Prostate gland (tissue), 2 donors: Measurements from ENCODE around the gene AUTS2. TPM values are rescaled to one million over a fixed set of nuclear protein-coding genes. Genes with fewer than 3 reads are reported as not detected.

Source experiments
- DNase-seq: peaks from one replicate; pipeline ENCODE4 v3.0.0-alpha.2; 2019; ENCODE audit warnings: low spot score
- H3K27ac ChIP-seq, 2 donors: fragments of 200-600 bp; sonication (generic); 2 replicates each; pipeline ENCODE4 v1.5.1; 2017 to 2019
- H3K27me3 ChIP-seq: fragments of 200-600 bp; sonication (generic); replicated peaks from 2 replicates; pipeline ENCODE4 v1.5.1; 2019; ENCODE audit not compliant: insufficient read depth
- H3K36me3 ChIP-seq, 2 donors: fragments of 200-600 bp; sonication (generic); 1 replicate in 1 of 2; 2 replicates in 1 of 2; pipeline versions ENCODE4 v1.5.1 to v1.8.1; 2017 to 2019
- H3K4me1 ChIP-seq: fragments of 200-600 bp; sonication (generic); replicated peaks from 2 replicates; pipeline ENCODE4 v1.5.1; 2019
- H3K4me3 ChIP-seq, 2 donors: fragments of 200-600 bp; sonication (generic); 2 replicates each; pipeline ENCODE4 v1.5.1; 2017 to 2019
- H3K9me3 ChIP-seq: fragments of 200-600 bp; sonication (generic); 2 replicates; pipeline ENCODE4 v1.5.1; 2017
- POLR2A ChIP-seq: fragments of 450-650 bp; IDR thresholded peaks from one replicate; pipeline ENCODE4 v1.6.1; 2016; ENCODE audit warnings: antibody characterized with exemption, mild to moderate bottlenecking
- POLR2AphosphoS5 ChIP-seq: sonication (generic); formaldehyde crosslinking; IDR thresholded peaks from one replicate; pipeline ENCODE4 v1.6.1; 2017; ENCODE audit warnings: antibody characterized with exemption
- WGBS: methylation state at CpG from one replicate; pipeline ENCODE4 v1.1.5; 2018; 5-methylcytosine and 5-hydroxymethylcytosine counted together
- intact Hi-C: fragments of 100-400 bp; cut with DNase I; formaldehyde crosslinking; loops from one replicate; pipeline ENCODE4 v1.14.2; 2022
- total RNA-seq, 2 donors: library from RNA; depleted of rRNA; stranded (reverse); fragments of >200 nt; gene quantifications; one replicate each; pipeline ENCODE4 v1.1.0, GENCODE V29; 2016
- TF ChIP-seq, protein P1 (sequence below), 4 experiments: fragments of 200-600 bp in 2 of 4; fragments of 450-650 bp in 2 of 4; sonication (generic) in 2 of 4; IDR thresholded peaks; 1 replicate in 3 of 4; 2 replicates in 1 of 4; pipeline ENCODE4 v1.5.1; 2016 to 2019; ENCODE audit warnings: antibody characterized with exemption in 4 of 4, mild to moderate bottlenecking in 2 of 4, moderate library complexity in 2 of 4

AUTS2 gene
- total RNA-seq, 2 donors from 2014 or later: 25.0 to 55.2 TPM

DNA sequence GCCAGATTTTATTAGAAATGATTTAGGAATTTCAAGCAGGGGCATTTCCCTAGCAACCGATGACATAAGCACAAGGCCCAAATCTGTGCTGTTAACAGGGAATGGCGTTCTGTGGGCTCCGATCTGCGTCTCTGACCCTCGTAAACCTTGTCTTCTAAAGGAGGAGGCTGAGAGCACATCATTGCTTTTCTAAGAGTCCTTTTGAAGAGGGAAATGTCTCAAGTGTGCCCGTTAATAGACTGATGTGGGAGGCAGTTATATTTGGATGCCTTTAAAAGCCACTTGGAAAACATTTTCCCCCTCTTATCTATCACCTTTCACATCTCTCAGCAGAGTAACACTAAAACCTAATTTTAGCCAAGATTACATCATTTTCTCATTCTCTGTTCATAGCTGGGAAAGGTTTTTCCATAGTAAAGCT, 1109.6 kb downstream of the AUTS2 start:
- H3K4me3 ChIP-seq: no peak overlapping the region
- no peak overlapping the region for H3K27ac ChIP-seq
- DNase-seq: no peak
- no peaks in the 10 kb centered on the region for H3K9me3 ChIP-seq
- peaks cover 9% of the 10 kb centered on the region for H3K4me1 ChIP-seq
- no peaks in the 10 kb centered on the region for H3K27me3 ChIP-seq
- WGBS: 58% methylated on average over 6 of the region's 6 CpGs
- intact Hi-C loops: no loop called here
- TF ChIP-seq POLR2AphosphoS5: no peak
- TF ChIP-seq, protein P1, sequence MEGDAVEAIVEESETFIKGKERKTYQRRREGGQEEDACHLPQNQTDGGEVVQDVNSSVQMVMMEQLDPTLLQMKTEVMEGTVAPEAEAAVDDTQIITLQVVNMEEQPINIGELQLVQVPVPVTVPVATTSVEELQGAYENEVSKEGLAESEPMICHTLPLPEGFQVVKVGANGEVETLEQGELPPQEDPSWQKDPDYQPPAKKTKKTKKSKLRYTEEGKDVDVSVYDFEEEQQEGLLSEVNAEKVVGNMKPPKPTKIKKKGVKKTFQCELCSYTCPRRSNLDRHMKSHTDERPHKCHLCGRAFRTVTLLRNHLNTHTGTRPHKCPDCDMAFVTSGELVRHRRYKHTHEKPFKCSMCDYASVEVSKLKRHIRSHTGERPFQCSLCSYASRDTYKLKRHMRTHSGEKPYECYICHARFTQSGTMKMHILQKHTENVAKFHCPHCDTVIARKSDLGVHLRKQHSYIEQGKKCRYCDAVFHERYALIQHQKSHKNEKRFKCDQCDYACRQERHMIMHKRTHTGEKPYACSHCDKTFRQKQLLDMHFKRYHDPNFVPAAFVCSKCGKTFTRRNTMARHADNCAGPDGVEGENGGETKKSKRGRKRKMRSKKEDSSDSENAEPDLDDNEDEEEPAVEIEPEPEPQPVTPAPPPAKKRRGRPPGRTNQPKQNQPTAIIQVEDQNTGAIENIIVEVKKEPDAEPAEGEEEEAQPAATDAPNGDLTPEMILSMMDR (IDR thresholded peaks at IDR 0.05): no peak
- no peak for TF ChIP-seq POLR2A
- no peaks in the 10 kb centered on the region for H3K36me3 ChIP-seq

DNA sequence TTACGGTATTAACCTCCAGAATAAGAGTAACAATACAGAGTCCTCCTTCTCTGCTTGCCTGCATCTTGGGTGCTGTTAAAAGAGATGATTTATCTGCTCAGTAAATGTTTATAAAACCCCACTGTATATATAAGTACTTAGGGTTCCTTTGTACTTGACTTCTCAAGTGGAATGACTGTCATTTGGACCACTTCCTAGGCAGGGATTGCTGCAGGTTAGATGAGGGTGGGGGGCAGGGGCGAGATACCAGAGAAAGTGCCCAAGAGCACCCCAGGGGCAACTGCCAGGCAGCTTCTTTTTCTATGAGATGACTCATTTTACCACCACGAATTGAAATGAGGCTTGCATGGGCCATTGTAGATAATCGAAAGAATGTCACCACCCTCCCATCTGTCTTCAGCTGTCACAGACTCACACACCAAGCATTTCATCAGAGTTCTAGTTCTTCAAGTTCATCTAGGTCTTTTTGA, 1111.8 kb downstream of the AUTS2 start:
- no peaks in the 10 kb centered on the region for H3K36me3 ChIP-seq
- 20% methylated on average over 4 of the region's 4 CpGs for WGBS
- no peak for TF ChIP-seq POLR2A
- TF ChIP-seq, protein P1 (IDR thresholded peaks at IDR 0.05): no peak
- TF ChIP-seq POLR2AphosphoS5: peak; percentile 60
- H3K9me3 ChIP-seq: no peaks in the 10 kb centered on the region
- H3K4me3 ChIP-seq: no peak overlapping the region
- intact Hi-C loops: no loop called here
- peaks cover 9% of the 10 kb centered on the region for H3K4me1 ChIP-seq
- H3K27ac ChIP-seq: no peak overlapping the region
- DNase-seq: peak; percentile 54
- H3K27me3 ChIP-seq: no peaks in the 10 kb centered on the region

DNA sequence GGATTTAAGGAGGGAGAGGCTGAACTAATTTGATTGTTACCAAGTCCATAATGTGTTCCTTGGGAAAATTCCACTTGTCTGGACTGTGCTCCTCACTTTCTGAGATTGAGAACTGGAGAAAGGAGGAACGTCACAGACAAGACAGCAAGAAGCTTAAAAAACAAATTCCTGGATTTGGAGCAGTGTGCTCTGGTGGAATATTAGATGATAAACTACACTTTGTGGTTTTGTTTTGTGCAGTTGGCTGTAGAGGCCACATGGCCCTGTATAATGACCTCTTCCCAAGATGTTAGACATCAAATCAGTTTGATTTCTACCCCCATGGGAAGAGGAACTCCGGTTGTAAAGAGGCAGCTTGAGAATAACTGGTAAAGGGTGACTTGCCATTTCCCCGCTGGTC, 1112.4 kb downstream of the AUTS2 start:
- H3K27ac ChIP-seq: no peak overlapping the region

DNA sequence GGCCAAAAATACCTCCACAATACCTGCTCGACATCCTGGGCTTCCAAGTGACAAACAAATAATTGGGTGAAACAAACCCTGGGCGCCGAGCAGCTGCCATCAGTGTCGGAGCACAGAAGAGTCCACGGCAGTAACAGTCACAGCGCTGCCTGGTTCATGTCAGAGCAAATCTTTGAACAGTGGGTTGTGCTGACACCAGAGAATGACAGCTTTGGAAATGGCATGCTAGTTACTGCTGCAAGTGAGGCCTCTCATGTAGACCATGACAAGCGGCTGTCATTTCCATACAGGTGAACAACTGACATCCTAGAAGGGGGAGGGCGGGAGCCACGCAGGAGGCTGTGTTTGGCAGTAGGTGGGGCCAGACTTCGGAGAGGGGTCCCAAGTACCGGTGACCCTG, 1113.2 kb downstream of the AUTS2 start:
- no peak for DNase-seq
- H3K4me3 ChIP-seq: no peak overlapping the region
- H3K36me3 ChIP-seq: no peaks in the 10 kb centered on the region
- H3K27me3 ChIP-seq: no peaks in the 10 kb centered on the region
- TF ChIP-seq POLR2AphosphoS5 (no peak), POLR2A (no peak)
- no peak overlapping the region for H3K27ac ChIP-seq
- peaks cover 9% of the 10 kb centered on the region for H3K4me1 ChIP-seq
- no peaks in the 10 kb centered on the region for H3K9me3 ChIP-seq
- intact Hi-C loops: no loop called here
- WGBS: 65% methylated on average over 11 of the region's 11 CpGs

More for the DNA sequence above, 1112.4 kb downstream of the AUTS2 start:
- DNase-seq: no peak
- no peaks in the 10 kb centered on the region for H3K27me3 ChIP-seq
- intact Hi-C loops: no loop called here
- H3K36me3 ChIP-seq: no peaks in the 10 kb centered on the region
- peaks cover 9% of the 10 kb centered on the region for H3K4me1 ChIP-seq
- TF ChIP-seq POLR2AphosphoS5 (no peak), POLR2A (no peak)
- TF ChIP-seq, protein P1 (IDR thresholded peaks at IDR 0.05): no peak
- H3K9me3 ChIP-seq: no peaks in the 10 kb centered on the region
- no peak overlapping the region for H3K4me3 ChIP-seq
- 74% methylated on average over 3 of the region's 3 CpGs for WGBS

DNA sequence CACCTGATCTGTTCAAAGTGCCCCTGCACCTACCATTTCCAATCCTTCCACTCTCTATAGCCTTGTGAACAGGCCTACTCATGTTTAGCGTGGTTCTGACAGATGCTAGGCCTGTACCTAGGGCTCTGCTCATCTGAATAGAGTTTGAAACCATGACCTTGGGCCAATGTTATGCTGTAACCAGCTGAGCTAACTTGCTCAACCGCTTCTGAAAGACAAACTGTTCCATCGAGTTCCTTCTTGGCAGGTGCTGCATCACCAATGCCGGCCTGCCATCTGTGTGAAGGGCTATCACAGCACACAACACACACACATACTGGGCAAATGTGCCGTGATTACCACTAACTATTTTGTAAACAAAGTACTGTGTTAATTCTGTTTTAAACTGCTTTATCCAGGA, 1114.7 kb downstream of the AUTS2 start:
- DNase-seq: peak; percentile 81
- H3K4me1 ChIP-seq: peaks cover 9% of the 10 kb centered on the region

More for the DNA sequence above, 1114.7 kb downstream of the AUTS2 start:
- TF ChIP-seq, protein P1 (IDR thresholded peaks at IDR 0.05): no peak
- peak; percentile 86 for TF ChIP-seq POLR2AphosphoS5
- no peak for TF ChIP-seq POLR2A
- WGBS: 45% methylated on average over 5 of the region's 5 CpGs
- intact Hi-C loops: no loop called here
- H3K36me3 ChIP-seq: no peaks in the 10 kb centered on the region
- peak overlapping the region in 1 of 2 donors; percentile 28 for H3K27ac ChIP-seq
- H3K9me3 ChIP-seq: no peaks in the 10 kb centered on the region
- no peak overlapping the region for H3K4me3 ChIP-seq
- no peaks in the 10 kb centered on the region for H3K27me3 ChIP-seq
